Cardiac fibroblast (primary cell): ENCODE results near the gene POLA1.

Source experiments
- DNase-seq, 2 donors: peaks; one replicate each; pipeline versions ENCODE4 v3.0.0 to v3.0.0-alpha.2; 2010; ENCODE audit warnings: low read depth in 2 of 2
- H3K4me3 ChIP-seq, 2 donors: replicated peaks in 1 of 2; 1 replicate in 1 of 2; 2 replicates in 1 of 2; pipeline ENCODE4 v1.5.1; 2011; ENCODE audit warnings: low read depth in 2 of 2, low read length in 2 of 2, mild to moderate bottlenecking in 2 of 2, moderate library complexity in 1 of 2
- TF ChIP-seq, protein P1 (sequence below): IDR thresholded peaks from one replicate; pipeline ENCODE4 v1.5.1; 2011; ENCODE audit warnings: low read depth, mild to moderate bottlenecking, low read length, inconsistent platforms

Gene POLA1

DNA sequence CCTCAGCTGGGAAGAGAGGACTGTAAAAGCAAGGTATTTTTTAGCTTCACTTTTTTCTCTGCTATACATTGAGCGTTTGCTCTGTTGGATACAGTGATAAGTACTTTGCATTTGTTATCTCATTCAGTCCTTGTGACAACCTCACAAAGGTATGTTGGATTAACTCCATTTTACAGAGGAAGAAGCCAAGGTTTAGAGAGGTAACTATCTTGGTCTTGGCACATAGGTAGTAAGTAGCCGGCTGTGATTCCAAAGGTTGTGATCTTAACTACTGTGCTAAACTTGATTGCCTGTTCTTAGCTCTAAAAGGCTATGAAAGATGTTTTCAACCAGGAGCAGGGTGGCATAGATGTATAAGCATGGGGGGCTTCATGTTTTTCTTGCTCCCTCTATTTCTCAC is 134.4 kb downstream of the POLA1 start:
- DNase-seq: no peak
- TF ChIP-seq, protein P1, sequence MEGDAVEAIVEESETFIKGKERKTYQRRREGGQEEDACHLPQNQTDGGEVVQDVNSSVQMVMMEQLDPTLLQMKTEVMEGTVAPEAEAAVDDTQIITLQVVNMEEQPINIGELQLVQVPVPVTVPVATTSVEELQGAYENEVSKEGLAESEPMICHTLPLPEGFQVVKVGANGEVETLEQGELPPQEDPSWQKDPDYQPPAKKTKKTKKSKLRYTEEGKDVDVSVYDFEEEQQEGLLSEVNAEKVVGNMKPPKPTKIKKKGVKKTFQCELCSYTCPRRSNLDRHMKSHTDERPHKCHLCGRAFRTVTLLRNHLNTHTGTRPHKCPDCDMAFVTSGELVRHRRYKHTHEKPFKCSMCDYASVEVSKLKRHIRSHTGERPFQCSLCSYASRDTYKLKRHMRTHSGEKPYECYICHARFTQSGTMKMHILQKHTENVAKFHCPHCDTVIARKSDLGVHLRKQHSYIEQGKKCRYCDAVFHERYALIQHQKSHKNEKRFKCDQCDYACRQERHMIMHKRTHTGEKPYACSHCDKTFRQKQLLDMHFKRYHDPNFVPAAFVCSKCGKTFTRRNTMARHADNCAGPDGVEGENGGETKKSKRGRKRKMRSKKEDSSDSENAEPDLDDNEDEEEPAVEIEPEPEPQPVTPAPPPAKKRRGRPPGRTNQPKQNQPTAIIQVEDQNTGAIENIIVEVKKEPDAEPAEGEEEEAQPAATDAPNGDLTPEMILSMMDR: no peak
- no peak overlapping the region for H3K4me3 ChIP-seq

DNA sequence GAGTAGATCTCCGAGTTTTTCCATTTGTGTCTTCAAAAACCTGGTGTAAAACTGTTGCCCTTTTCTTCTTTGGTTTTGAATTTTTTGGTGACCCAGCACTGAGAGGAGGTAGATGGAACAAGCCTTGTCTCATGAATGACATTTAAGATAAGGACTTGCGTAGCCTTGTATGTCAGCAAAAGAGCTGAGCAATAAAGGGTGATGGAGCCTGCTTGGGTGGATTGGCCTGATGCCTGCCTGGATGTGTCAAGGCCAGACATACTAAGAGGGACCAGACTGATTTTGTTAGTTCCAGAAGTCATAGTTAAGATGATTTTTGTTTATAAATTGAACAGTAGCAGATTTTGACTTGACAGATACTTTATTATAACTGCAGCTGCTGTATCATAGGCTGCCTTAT is 134.9 kb downstream of the POLA1 start:
- no peak for DNase-seq
- TF ChIP-seq, protein P1: no peak
- no peak overlapping the region for H3K4me3 ChIP-seq

DNA sequence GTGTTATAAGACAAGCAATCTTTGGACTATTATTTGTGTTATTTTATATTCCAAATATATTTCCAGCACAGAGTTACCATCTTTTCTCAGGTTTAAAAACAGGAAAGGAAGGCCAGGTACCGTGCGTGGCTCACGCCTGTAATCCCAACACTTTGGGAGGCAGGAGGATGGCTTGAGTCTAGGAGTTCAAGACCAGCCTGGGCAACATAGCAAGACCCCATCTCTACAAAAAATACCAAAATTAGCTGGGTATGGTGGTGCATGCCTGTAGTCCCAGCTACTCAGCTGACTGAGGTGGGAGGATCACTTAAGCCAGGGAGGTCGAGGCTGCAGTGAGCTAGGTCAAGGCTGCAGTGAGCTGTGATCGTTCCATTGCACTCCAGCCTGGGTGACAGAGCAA is 140.0 kb downstream of the POLA1 start:
- DNase-seq: no peak
- TF ChIP-seq, protein P1: no peak
- H3K4me3 ChIP-seq: no peak overlapping the region

DNA sequence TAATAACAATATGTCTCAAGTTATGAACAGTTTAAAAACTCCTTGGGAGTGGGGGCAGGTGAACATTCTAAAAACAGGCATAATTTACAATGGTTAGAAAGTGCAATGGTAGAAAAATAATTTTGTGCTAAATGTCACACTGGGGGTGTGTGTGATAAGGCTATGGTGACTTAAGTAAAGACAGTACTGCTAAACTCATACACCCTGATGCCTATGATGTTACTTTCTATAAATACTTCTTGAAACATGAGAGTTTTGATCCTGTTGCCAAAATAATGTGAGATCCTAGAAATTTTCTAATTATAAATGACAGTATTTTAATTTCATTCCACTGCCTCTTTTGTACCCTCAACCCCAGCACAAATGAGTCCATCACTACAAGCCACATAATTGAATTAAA is 144.2 kb downstream of the POLA1 start:
- no peak overlapping the region for H3K4me3 ChIP-seq
- no peak for DNase-seq
- TF ChIP-seq, protein P1: no peak

DNA sequence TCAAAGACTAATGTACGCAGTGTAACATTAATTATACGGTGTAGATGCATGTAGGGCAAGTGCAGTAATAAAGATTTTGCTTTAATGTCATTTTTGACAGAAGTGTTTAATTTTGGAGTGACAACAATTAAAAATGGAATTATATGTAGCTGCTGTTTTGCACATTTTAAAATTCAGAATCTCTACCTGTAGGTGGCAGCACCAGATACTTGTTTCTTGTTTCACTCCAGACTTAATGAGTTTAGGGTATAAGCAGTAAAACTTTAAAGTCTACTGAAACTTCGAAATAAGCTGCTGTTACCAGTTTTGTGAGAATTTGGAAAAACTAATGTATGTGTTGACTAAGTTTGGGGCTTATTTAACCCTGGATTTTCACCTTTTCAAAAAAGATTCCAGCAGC is 144.9 kb downstream of the POLA1 start:
- no peak overlapping the region for H3K4me3 ChIP-seq
- peak; percentile 49 to 50 for DNase-seq
- TF ChIP-seq, protein P1: peak; percentile 18

DNA sequence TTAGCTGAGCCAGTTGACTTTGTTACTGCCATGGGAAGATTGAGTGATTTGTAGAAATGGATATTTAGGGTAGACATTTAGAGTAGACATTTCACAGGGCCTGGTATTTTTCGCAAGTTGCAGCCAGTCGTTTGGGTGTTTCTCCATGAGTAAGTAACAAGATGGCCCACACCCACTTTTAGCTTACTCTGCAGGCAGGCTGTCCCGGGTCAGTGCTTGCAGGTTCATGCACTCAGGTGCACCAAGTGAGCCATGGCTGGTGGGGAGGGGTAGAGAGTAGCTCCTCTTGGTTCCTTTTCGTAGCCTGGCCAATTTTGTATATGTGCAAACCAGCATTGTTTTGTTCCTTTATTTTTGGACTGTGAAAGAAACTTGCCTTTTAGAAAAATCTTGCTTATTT is 145.6 kb downstream of the POLA1 start:
- H3K4me3 ChIP-seq: no peak overlapping the region
- TF ChIP-seq, protein P1: no peak
- no peak for DNase-seq

DNA sequence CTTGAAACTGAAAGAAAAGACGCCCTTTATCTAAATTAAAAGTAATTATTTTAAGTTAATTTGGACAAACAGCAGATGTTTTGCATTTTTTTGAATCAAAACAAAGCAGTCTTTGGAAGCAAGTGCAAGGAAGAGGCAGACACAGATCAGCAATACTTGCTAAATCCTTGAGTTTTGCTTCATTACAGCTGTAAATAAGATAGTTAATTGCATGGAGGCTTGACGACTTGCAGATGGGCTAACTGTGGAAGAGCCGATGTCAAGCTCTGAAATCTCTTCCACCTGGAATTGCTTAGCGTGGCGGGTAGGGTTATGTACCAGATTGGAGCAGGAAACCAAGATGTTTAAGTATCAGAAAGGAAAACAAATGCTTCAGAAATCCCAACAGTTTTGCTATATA is 148.8 kb downstream of the POLA1 start:
- TF ChIP-seq, protein P1: no peak
- DNase-seq: no peak
- no peak overlapping the region for H3K4me3 ChIP-seq
